ENCODE results near the gene LRRC37A3.
"Not testable (repeated sequence)": the region's sequence is repeated elsewhere in the genome, so short reads cannot be mapped to it uniquely, and the experiment has no call there.

GRCh38 chr17:64836623-64837017, 82.7 kb downstream of the LRRC37A3 start:
- TF ChIP-seq CTCF, EP300, POLR2AphosphoS5 (IDR thresholded peaks at IDR 0.05): not testable (repeated sequence)

Data from suprapubic skin (tissue), 4 donors.